Adipocyte (in vitro differentiated cells): ENCODE measurements around the gene FBXL13.

ENCODE experiments used
- DNase-seq: peaks from one replicate; pipeline ENCODE4 v3.0.0-alpha.2; 2015; ENCODE audit warnings: low read depth
- H3K27me3 ChIP-seq: replicated peaks from 2 replicates; pipeline ENCODE4 v1.7.0; 2013; ENCODE audit warnings: mild to moderate bottlenecking, low read length, moderate library complexity; ENCODE audit not compliant: control insufficient read depth, insufficient read depth
- H3K36me3 ChIP-seq: 2 replicates; pipeline ENCODE4 v1.7.0; 2013; ENCODE audit warnings: low read length, mild to moderate bottlenecking, moderate library complexity; ENCODE audit not compliant: control insufficient read depth, insufficient read depth, severe bottlenecking
- H3K4me1 ChIP-seq: 2 replicates; pipeline ENCODE4 v1.7.0; 2013; ENCODE audit warnings: mild to moderate bottlenecking, low read length, moderate library complexity; ENCODE audit not compliant: control insufficient read depth, insufficient read depth
- H3K4me3 ChIP-seq: 2 replicates; pipeline ENCODE4 v1.7.0; 2013; ENCODE audit warnings: mild to moderate bottlenecking, low read length, moderate library complexity
- H3K9ac ChIP-seq: 2 replicates; pipeline ENCODE4 v1.7.0; 2013; ENCODE audit warnings: mild to moderate bottlenecking, low read length, moderate library complexity
- H3K9me3 ChIP-seq: 2 replicates; pipeline ENCODE4 v1.7.0; 2013; ENCODE audit warnings: mild to moderate bottlenecking, low read length, moderate library complexity; ENCODE audit not compliant: control insufficient read depth

FBXL13 gene

GRCh38 chr7:103074519-103075336 is at the start of gene FBXL13, which contains the start of gene ARMC10:
Gene FBXL13 (minus strand): TSS chr7:103074796.
Gene ARMC10 (plus strand): TSS chr7:103075140. CDS start chr7:103075273, 133 bp downstream.
- H3K4me1 ChIP-seq = peaks cover 19% of the 10 kb centered on the region
- peak within 1 kb of the TSS; percentile 85 for H3K9ac ChIP-seq
- H3K4me3 ChIP-seq = peak within 1 kb of the TSS; percentile 97
- no peaks in the 10 kb centered on the region for H3K36me3 ChIP-seq
- peak; percentile 97 for DNase-seq
- no peaks in the 10 kb centered on the region for H3K27me3 ChIP-seq
- no peaks in the 10 kb centered on the region for H3K9me3 ChIP-seq

- Histone ChIP-seq H3K27me3 (no peaks in the 10 kb centered on the region), H3K36me3 (peaks cover 28% of the 10 kb centered on the region), H3K4me3 (no peak overlapping the region), H3K9me3 (no peaks in the 10 kb centered on the region), H3K4me1 (no peaks in the 10 kb centered on the region), H3K9ac (no peak overlapping the region)
- no peak for DNase-seq
Observed at GRCh38 chr7:103123529-103123928, 48.9 kb upstream of the FBXL13 start.

- Histone ChIP-seq H3K27me3 (no peaks in the 10 kb centered on the region), H3K36me3 (peaks cover 12% of the 10 kb centered on the region), H3K9ac (no peak overlapping the region), H3K9me3 (no peaks in the 10 kb centered on the region), H3K4me1 (no peaks in the 10 kb centered on the region), H3K4me3 (no peak overlapping the region)
- no peak for DNase-seq
Observed at GRCh38 chr7:103121641-103122040, 47.0 kb upstream of the FBXL13 start.

- Histone ChIP-seq H3K9me3 (no peaks in the 10 kb centered on the region), H3K9ac (no peak overlapping the region), H3K36me3 (peaks cover 12% of the 10 kb centered on the region), H3K4me3 (no peak overlapping the region), H3K4me1 (no peaks in the 10 kb centered on the region), H3K27me3 (no peaks in the 10 kb centered on the region)
- peak; percentile 25 for DNase-seq
Observed at GRCh38 chr7:103120362-103120761, 45.8 kb upstream of the FBXL13 start.

- peaks cover 5% of the 10 kb centered on the region for H3K4me1 ChIP-seq
- H3K9ac ChIP-seq = no peak overlapping the region
- peaks cover 12% of the 10 kb centered on the region for H3K36me3 ChIP-seq
- H3K9me3 ChIP-seq = no peaks in the 10 kb centered on the region
- no peak for DNase-seq
- H3K4me3 ChIP-seq = no peak overlapping the region
- no peaks in the 10 kb centered on the region for H3K27me3 ChIP-seq
Observed at GRCh38 chr7:103119791-103120291, 45.2 kb upstream of the FBXL13 start.

GRCh38 chr7:103117465-103117864 is 42.9 kb upstream of the FBXL13 start:
- DNase-seq = no peak
- H3K36me3 ChIP-seq = peaks cover 10% of the 10 kb centered on the region

GRCh38 chr7:103116991-103117390 is 42.4 kb upstream of the FBXL13 start:
- H3K36me3 ChIP-seq = peaks cover 5% of the 10 kb centered on the region
- no peaks in the 10 kb centered on the region for H3K27me3 ChIP-seq
- no peak for DNase-seq
- H3K4me3 ChIP-seq = no peak overlapping the region
- no peak overlapping the region for H3K9ac ChIP-seq
- no peaks in the 10 kb centered on the region for H3K9me3 ChIP-seq
- peaks cover 21% of the 10 kb centered on the region for H3K4me1 ChIP-seq

More at GRCh38 chr7:103117465-103117864, 42.9 kb upstream of the FBXL13 start:
- H3K4me1 ChIP-seq = peaks cover 21% of the 10 kb centered on the region
- H3K27me3 ChIP-seq = no peaks in the 10 kb centered on the region
- H3K4me3 ChIP-seq = no peak overlapping the region
- H3K9ac ChIP-seq = no peak overlapping the region
- no peaks in the 10 kb centered on the region for H3K9me3 ChIP-seq

- H3K36me3 ChIP-seq = peaks cover 3% of the 10 kb centered on the region
- no peaks in the 10 kb centered on the region for H3K27me3 ChIP-seq
- no peak overlapping the region for H3K4me3 ChIP-seq
- no peak overlapping the region for H3K9ac ChIP-seq
- no peaks in the 10 kb centered on the region for H3K9me3 ChIP-seq
- H3K4me1 ChIP-seq = peaks cover 21% of the 10 kb centered on the region
- no peak for DNase-seq
Observed at GRCh38 chr7:103116511-103116910, 41.9 kb upstream of the FBXL13 start.

GRCh38 chr7:103115771-103116170 is 41.2 kb upstream of the FBXL13 start:
- H3K9ac ChIP-seq = no peak overlapping the region
- H3K36me3 ChIP-seq = no peaks in the 10 kb centered on the region
- no peaks in the 10 kb centered on the region for H3K27me3 ChIP-seq
- H3K4me1 ChIP-seq = peaks cover 21% of the 10 kb centered on the region
- H3K4me3 ChIP-seq = no peak overlapping the region
- H3K9me3 ChIP-seq = no peaks in the 10 kb centered on the region
- DNase-seq = no peak

GRCh38 chr7:103114576-103115008 is 40.0 kb upstream of the FBXL13 start:
- Histone ChIP-seq H3K9ac (no peak overlapping the region), H3K4me3 (no peak overlapping the region), H3K9me3 (no peaks in the 10 kb centered on the region), H3K27me3 (no peaks in the 10 kb centered on the region), H3K4me1 (peaks cover 21% of the 10 kb centered on the region), H3K36me3 (no peaks in the 10 kb centered on the region)
- no peak for DNase-seq

GRCh38 chr7:103113164-103113563 is 38.6 kb upstream of the FBXL13 start:
- H3K4me1 ChIP-seq = peaks cover 21% of the 10 kb centered on the region
- no peak overlapping the region for H3K4me3 ChIP-seq
- H3K9me3 ChIP-seq = no peaks in the 10 kb centered on the region
- DNase-seq = peak; percentile 81
- H3K27me3 ChIP-seq = no peaks in the 10 kb centered on the region
- no peaks in the 10 kb centered on the region for H3K36me3 ChIP-seq
- H3K9ac ChIP-seq = no peak overlapping the region
